Upper lobe of right lung (tissue), 1 donor: ENCODE data around the gene P2RY12. TPM values are rescaled to one million over a fixed set of nuclear protein-coding genes. Genes with fewer than 3 reads are reported as not detected.

ENCODE experiments used
- ATAC-seq: fragments of 200-7000 bp; cut with Tn5 transposase; one replicate; pipeline ENCODE4 v1.9.1; 2020; ENCODE audit warnings: mild to moderate bottlenecking, moderate library complexity
- DNase-seq: peaks from one replicate; pipeline ENCODE4 v3.0.0-alpha.2; 2020
- H3K27ac ChIP-seq: fragments of 200-600 bp; one replicate; pipeline ENCODE4 v1.8.0; 2022
- H3K27me3 ChIP-seq: fragments of 200-600 bp; one replicate; pipeline ENCODE4 v1.8.0; 2022; ENCODE audit warnings: mild to moderate bottlenecking
- H3K36me3 ChIP-seq: fragments of 200-600 bp; one replicate; pipeline ENCODE4 v1.8.0; 2022
- H3K4me1 ChIP-seq: fragments of 200-600 bp; one replicate; pipeline ENCODE4 v1.8.0; 2022
- H3K4me3 ChIP-seq: fragments of 200-600 bp; one replicate; pipeline ENCODE4 v1.8.0; 2022; ENCODE audit warnings: mild to moderate bottlenecking
- H3K9me3 ChIP-seq: fragments of 200-600 bp; one replicate; pipeline ENCODE4 v1.8.0; 2022
- CTCF ChIP-seq: fragments of 200-600 bp; IDR thresholded peaks from one replicate; pipeline ENCODE4 v1.8.0; 2022; ENCODE audit warnings: antibody characterized with exemption
- intact Hi-C: fragments of 100-400 bp; cut with DNase I; formaldehyde crosslinking; loops from one replicate; pipeline ENCODE4 v1.11.0; 2022
- long read RNA-seq: library from polyadenylated mRNA; unstranded; transcript quantifications from one replicate; pipeline ENCODE4 v2.0.0, GENCODE V29; 2021
- total RNA-seq: library from RNA; stranded (reverse); fragmentation: NEBNext Ultra II Directional; extraction: Animal tissue kit (Norgen Biotek cat#: 25700); gene quantifications from one replicate; pipeline ENCODE4 v1.2.1, GENCODE V29; 2021
- donor health status: DM: no; HTN: yes; CAD: no; lungs with severe emphysema.

P2RY12 gene
- total RNA-seq, result 3.1 TPM
- long read RNA-seq, partial matches to known transcripts, result 0 of 4 reads
- long read RNA-seq, other reads (novel, unspliced or antisense), result 2 of 4 reads

- H3K36me3 ChIP-seq, result no peaks in the 10 kb centered on the region
- H3K27ac ChIP-seq, result no peak within 1 kb of the TSS
- no peak for DNase-seq
- no peaks in the 10 kb centered on the region for H3K9me3 ChIP-seq
- intact Hi-C loops, result no loop called here
- H3K4me3 ChIP-seq, result peak within 1 kb of the TSS; percentile 33
- TF ChIP-seq CTCF, result no peak
- ATAC-seq, result peak; percentile 84
- no peaks in the 10 kb centered on the region for H3K27me3 ChIP-seq
- H3K4me1 ChIP-seq, result peaks cover 7% of the 10 kb centered on the region
Observed at GRCh38 chr3:151384741-151385174, at the start of gene P2RY12. TSS of gene P2RY12 (minus strand) at chr3:151384753. CDS start at chr3:151338845, 45,908 bp downstream.

- Histone ChIP-seq H3K27me3 (no peaks in the 10 kb centered on the region), H3K27ac (no peak overlapping the region), H3K4me3 (no peak overlapping the region), H3K36me3 (no peaks in the 10 kb centered on the region), H3K4me1 (no peaks in the 10 kb centered on the region), H3K9me3 (no peaks in the 10 kb centered on the region)
- ATAC-seq, result no peak
- intact Hi-C loops, result loop anchor here (10.0 kb wide), 1 partner anchor 412 kb away; no protein-coding TSS in a partner anchor
- no peak for DNase-seq
- no peak for TF ChIP-seq CTCF
Observed at GRCh38 chr3:151432616-151433372, 48.2 kb upstream of the P2RY12 start.

GRCh38 chr3:151431940-151432339 lies 47.4 kb upstream of the P2RY12 start:
- ATAC-seq, result no peak

GRCh38 chr3:151430821-151431484 lies 46.4 kb upstream of the P2RY12 start:
- Histone ChIP-seq H3K9me3 (no peaks in the 10 kb centered on the region), H3K27me3 (no peaks in the 10 kb centered on the region), H3K4me3 (no peak overlapping the region), H3K4me1 (no peaks in the 10 kb centered on the region), H3K36me3 (no peaks in the 10 kb centered on the region), H3K27ac (no peak overlapping the region)
- DNase-seq (no peak), ATAC-seq (no peak)
- TF ChIP-seq CTCF, result no peak
- intact Hi-C loops, result loop anchor here (10.0 kb wide), 1 partner anchor 414 kb away; no protein-coding TSS in a partner anchor

More at GRCh38 chr3:151431940-151432339, 47.4 kb upstream of the P2RY12 start:
- no peak for DNase-seq
- no peak for TF ChIP-seq CTCF
- H3K27me3 ChIP-seq, result no peaks in the 10 kb centered on the region
- no peak overlapping the region for H3K4me3 ChIP-seq
- no peaks in the 10 kb centered on the region for H3K36me3 ChIP-seq
- intact Hi-C loops, result loop anchor here (10.0 kb wide), 1 partner anchor 413 kb away; no protein-coding TSS in a partner anchor
- H3K9me3 ChIP-seq, result no peaks in the 10 kb centered on the region
- H3K4me1 ChIP-seq, result no peaks in the 10 kb centered on the region
- H3K27ac ChIP-seq, result no peak overlapping the region

GRCh38 chr3:151428386-151428785 lies 43.8 kb upstream of the P2RY12 start:
- intact Hi-C loops, result no loop called here
- H3K27ac ChIP-seq, result no peak overlapping the region
- no peaks in the 10 kb centered on the region for H3K36me3 ChIP-seq
- no peaks in the 10 kb centered on the region for H3K9me3 ChIP-seq
- H3K4me3 ChIP-seq, result no peak overlapping the region
- no peak for TF ChIP-seq CTCF
- ATAC-seq, result no peak
- H3K27me3 ChIP-seq, result no peaks in the 10 kb centered on the region
- H3K4me1 ChIP-seq, result no peaks in the 10 kb centered on the region
- DNase-seq, result no peak
